A549 (cell line): ENCODE measurements around the gene SKI.

Source experiments
- BHLHE40 ChIP-seq: IDR thresholded peaks from 2 replicates; pipeline ENCODE4 v1.6.1; 2012; ENCODE audit warnings: low read depth, low read length, inconsistent platforms
- USF2 ChIP-seq: fragments of 450-650 bp; IDR thresholded peaks from 2 replicates; pipeline ENCODE4 v1.6.1; 2014; ENCODE audit warnings: antibody characterized with exemption

GRCh38 chr1:2347896-2348295 lies 119.8 kb downstream of the SKI start:
- TF ChIP-seq USF2 (no peak), BHLHE40 (no peak)
